Astrocyte of the cerebellum (primary cell): ENCODE data around the gene MAGED1.
A peak's percentile ranks its signal among the peaks of the same experiment; 100 is the strongest.

Experiments
- DNase-seq: peaks from one replicate; pipeline ENCODE4 v3.0.0-alpha.2; 2011; ENCODE audit warnings: low read depth
- H3K4me3 ChIP-seq: 2 replicates; pipeline ENCODE4 v1.5.1; 2011; ENCODE audit warnings: mild to moderate bottlenecking, low read depth, low read length, moderate library complexity
- in situ Hi-C: cut with HindIII; loops from 2 replicates; pipeline ENCODE4 v1.10.0; 2017; ENCODE audit warnings: low sequenced_read_pairs
- TF ChIP-seq, protein P1 (sequence below): IDR thresholded peaks from 2 replicates; pipeline ENCODE4 v1.5.1; 2012; ENCODE audit warnings: low read length, low read depth, moderate library complexity, mild to moderate bottlenecking; ENCODE audit errors: missing control alignments

MAGED1 gene

DNA sequence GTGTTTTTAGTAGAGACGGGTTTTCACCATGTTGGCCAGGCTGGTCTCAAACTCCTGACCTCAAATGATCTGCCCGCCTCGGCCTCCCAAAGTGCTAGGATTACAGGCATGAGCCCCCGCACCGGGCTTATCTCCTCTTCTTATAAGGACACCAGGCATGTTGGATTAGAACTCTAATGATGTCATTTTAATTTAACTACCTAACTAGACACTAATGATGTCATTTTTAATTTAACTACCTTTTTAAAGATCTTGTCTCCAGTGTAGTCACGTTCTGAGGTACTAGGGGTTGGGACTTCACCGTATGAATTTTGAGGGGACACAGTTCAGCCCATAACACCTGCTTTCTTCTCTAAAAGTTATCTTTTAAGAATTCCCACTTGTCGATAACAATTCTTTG, 37.7 kb upstream of the MAGED1 start:
- TF ChIP-seq, protein P1, sequence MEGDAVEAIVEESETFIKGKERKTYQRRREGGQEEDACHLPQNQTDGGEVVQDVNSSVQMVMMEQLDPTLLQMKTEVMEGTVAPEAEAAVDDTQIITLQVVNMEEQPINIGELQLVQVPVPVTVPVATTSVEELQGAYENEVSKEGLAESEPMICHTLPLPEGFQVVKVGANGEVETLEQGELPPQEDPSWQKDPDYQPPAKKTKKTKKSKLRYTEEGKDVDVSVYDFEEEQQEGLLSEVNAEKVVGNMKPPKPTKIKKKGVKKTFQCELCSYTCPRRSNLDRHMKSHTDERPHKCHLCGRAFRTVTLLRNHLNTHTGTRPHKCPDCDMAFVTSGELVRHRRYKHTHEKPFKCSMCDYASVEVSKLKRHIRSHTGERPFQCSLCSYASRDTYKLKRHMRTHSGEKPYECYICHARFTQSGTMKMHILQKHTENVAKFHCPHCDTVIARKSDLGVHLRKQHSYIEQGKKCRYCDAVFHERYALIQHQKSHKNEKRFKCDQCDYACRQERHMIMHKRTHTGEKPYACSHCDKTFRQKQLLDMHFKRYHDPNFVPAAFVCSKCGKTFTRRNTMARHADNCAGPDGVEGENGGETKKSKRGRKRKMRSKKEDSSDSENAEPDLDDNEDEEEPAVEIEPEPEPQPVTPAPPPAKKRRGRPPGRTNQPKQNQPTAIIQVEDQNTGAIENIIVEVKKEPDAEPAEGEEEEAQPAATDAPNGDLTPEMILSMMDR: no peak
- in situ Hi-C loops: no loop called here
- no peak for DNase-seq
- H3K4me3 ChIP-seq: no peak overlapping the region

- no peak for DNase-seq
- no peak overlapping the region for H3K4me3 ChIP-seq
- TF ChIP-seq, protein P1: no peak
- in situ Hi-C loops: no loop called here
Observed at GRCh38 chrX:51857159-51857733, 36.2 kb upstream of the MAGED1 start.

- in situ Hi-C loops: no loop called here
- TF ChIP-seq, protein P1: peak; percentile 44
- no peak overlapping the region for H3K4me3 ChIP-seq
- no peak for DNase-seq
Observed at GRCh38 chrX:51860679-51861078, 32.7 kb upstream of the MAGED1 start.

DNA sequence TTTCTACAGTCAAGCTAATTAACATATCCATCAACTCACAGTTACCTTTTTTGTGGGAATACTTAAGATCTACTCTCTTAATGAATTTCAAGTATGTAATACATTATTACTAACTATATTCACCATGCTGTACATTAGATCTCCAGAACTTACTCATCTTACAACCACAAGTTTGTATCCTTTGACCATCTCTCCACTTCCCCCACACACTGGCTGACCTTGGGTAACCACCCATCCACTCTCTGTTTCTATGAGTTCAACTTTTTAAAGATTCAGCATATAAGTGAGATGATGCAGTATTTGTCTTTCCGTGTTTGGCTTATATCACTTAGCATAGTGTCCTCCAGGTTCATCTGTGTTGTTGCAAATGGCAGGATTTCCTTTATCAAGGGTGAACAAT, 30.5 kb upstream of the MAGED1 start:
- TF ChIP-seq, protein P1: no peak
- no peak overlapping the region for H3K4me3 ChIP-seq
- DNase-seq: no peak
- in situ Hi-C loops: no loop called here

GRCh38 chrX:51866210-51866609, 27.2 kb upstream of the MAGED1 start:
- no peak for DNase-seq
- in situ Hi-C loops: no loop called here

GRCh38 chrX:51867626-51868025, 25.8 kb upstream of the MAGED1 start:
- H3K4me3 ChIP-seq: no peak overlapping the region
- TF ChIP-seq, protein P1: no peak
- in situ Hi-C loops: no loop called here
- no peak for DNase-seq

More at GRCh38 chrX:51866210-51866609, 27.2 kb upstream of the MAGED1 start:
- no peak overlapping the region for H3K4me3 ChIP-seq
- TF ChIP-seq, protein P1: no peak

- H3K4me3 ChIP-seq: no peak overlapping the region
- in situ Hi-C loops: no loop called here
- no peak for DNase-seq
- TF ChIP-seq, protein P1: no peak
Observed at GRCh38 chrX:51870354-51870753, 23.1 kb upstream of the MAGED1 start.
